ENCODE measurements around the gene SLC6A4. TPM values are rescaled to one million over a fixed set of nuclear protein-coding genes. Genes with fewer than 3 reads are reported as not detected.

SLC6A4 gene
- total and polyA plus RNA-seq, 4 donors: 0.05 to 0.70 TPM; not detected in 2

- Histone ChIP-seq H3K4me1 (ENCODE audit: control insufficient read depth in 4 of 4, insufficient read depth in 4 of 4, low read length in 3 of 4) (peaks cover 0 to 9% (median 2%) of the 10 kb centered on the region in 4 donors), H3K4me3 (ENCODE audit: low read depth in 1 of 3, low read length in 3 of 3) (no peak overlapping the region), H3K27ac (ENCODE audit: low read depth in 1 of 2, low read length in 2 of 2) (no peak overlapping the region), H3K9ac (ENCODE audit: low read depth in 1 of 2, low read length in 2 of 2) (no peak overlapping the region), H3K9me3 (ENCODE audit: control insufficient read depth in 4 of 4, low read length in 3 of 4) (no peaks in the 10 kb centered on the region), H3K27me3 (ENCODE audit: control insufficient read depth in 4 of 4, insufficient read depth in 4 of 4, low read length in 3 of 4) (no peaks in the 10 kb centered on the region), H3K36me3 (ENCODE audit: control insufficient read depth in 4 of 4, insufficient read depth in 3 of 4, low read depth in 1 of 4, low read length in 3 of 4) (peaks cover 0 to 5% (median 2%) of the 10 kb centered on the region in 4 donors)
- WGBS: 96% methylated on average over 5 of the region's 5 CpGs
- TF ChIP-seq NR2F2 (IDR thresholded peaks at IDR 0.05): no peak
- no peak for TF ChIP-seq HNF4A (conservative IDR thresholded peaks at IDR 0.05)
- TF ChIP-seq, protein P1, sequence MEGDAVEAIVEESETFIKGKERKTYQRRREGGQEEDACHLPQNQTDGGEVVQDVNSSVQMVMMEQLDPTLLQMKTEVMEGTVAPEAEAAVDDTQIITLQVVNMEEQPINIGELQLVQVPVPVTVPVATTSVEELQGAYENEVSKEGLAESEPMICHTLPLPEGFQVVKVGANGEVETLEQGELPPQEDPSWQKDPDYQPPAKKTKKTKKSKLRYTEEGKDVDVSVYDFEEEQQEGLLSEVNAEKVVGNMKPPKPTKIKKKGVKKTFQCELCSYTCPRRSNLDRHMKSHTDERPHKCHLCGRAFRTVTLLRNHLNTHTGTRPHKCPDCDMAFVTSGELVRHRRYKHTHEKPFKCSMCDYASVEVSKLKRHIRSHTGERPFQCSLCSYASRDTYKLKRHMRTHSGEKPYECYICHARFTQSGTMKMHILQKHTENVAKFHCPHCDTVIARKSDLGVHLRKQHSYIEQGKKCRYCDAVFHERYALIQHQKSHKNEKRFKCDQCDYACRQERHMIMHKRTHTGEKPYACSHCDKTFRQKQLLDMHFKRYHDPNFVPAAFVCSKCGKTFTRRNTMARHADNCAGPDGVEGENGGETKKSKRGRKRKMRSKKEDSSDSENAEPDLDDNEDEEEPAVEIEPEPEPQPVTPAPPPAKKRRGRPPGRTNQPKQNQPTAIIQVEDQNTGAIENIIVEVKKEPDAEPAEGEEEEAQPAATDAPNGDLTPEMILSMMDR (IDR thresholded peaks at IDR 0.05; ENCODE audit: low read depth, low read length, missing input control): no peak
- no peak for TF ChIP-seq JUND (IDR thresholded peaks at IDR 0.05)
- TF ChIP-seq ZBTB33 (IDR thresholded peaks at IDR 0.05): no peak
- no peak for TF ChIP-seq RXRA (IDR thresholded peaks at IDR 0.05)
- no peak for DNase-seq (ENCODE audit: low spot score)
Measured at GRCh38 chr17:30249460-30249859, 14.0 kb upstream of the SLC6A4 start.

DNA sequence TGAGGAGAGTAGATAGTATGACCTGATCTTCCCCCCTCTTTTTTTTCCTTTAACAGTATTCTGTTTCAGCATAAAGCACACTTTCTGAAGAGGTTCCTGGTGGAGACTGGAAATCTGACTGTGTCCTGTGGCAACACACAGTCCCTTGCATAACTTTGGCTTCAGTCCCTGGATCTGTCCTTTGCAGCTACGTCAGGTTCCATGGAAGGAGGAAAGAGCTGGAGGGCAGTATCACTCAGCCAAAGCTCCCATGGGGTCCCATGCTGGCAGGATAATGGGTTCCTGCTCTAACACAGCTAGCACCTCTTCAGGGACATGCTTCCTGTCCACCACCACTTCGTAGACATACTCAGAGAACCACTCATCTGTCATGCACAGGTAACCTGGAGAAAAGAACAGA lies 13.3 kb upstream of the SLC6A4 start:
- Histone ChIP-seq H3K9me3 (ENCODE audit: control insufficient read depth in 4 of 4, low read length in 3 of 4) (no peaks in the 10 kb centered on the region), H3K27ac (ENCODE audit: low read depth in 1 of 2, low read length in 2 of 2) (peak overlapping the region; percentile 31 to 35), H3K27me3 (ENCODE audit: control insufficient read depth in 4 of 4, insufficient read depth in 4 of 4, low read length in 3 of 4) (no peaks in the 10 kb centered on the region), H3K9ac (ENCODE audit: low read depth in 1 of 2, low read length in 2 of 2) (no peak overlapping the region), H3K36me3 (ENCODE audit: control insufficient read depth in 4 of 4, insufficient read depth in 3 of 4, low read depth in 1 of 4, low read length in 3 of 4) (peaks cover 0 to 5% (median 2%) of the 10 kb centered on the region in 4 donors), H3K4me1 (ENCODE audit: control insufficient read depth in 4 of 4, insufficient read depth in 4 of 4, low read length in 3 of 4) (peaks cover 0 to 9% (median 2%) of the 10 kb centered on the region in 4 donors), H3K4me3 (ENCODE audit: low read depth in 1 of 3, low read length in 3 of 3) (no peak overlapping the region)
- TF ChIP-seq SP1 (IDR thresholded peaks at IDR 0.05): no peak
- TF ChIP-seq, protein P2, sequence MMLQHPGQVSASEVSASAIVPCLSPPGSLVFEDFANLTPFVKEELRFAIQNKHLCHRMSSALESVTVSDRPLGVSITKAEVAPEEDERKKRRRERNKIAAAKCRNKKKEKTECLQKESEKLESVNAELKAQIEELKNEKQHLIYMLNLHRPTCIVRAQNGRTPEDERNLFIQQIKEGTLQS (IDR thresholded peaks at IDR 0.05): no peak
- TF ChIP-seq RXRA (IDR thresholded peaks at IDR 0.05): no peak
- no peak for TF ChIP-seq NR2F2 (IDR thresholded peaks at IDR 0.05)
- no peak for TF ChIP-seq FOXA1 (IDR thresholded peaks at IDR 0.05)
- peak; percentile 23 to 31 for TF ChIP-seq RAD21 (IDR thresholded peaks at IDR 0.05)
- TF ChIP-seq HNF4A (conservative IDR thresholded peaks at IDR 0.05): peak; percentile 34 to 49
- no peak for TF ChIP-seq HNF4G (IDR thresholded peaks at IDR 0.05)
- TF ChIP-seq REST (IDR thresholded peaks at IDR 0.05): no peak
- TF ChIP-seq, protein P1 (IDR thresholded peaks at IDR 0.05; ENCODE audit: low read depth, low read length, missing input control): no peak
- peak; percentile 20 for TF ChIP-seq YY1 (IDR thresholded peaks at IDR 0.05)
- no peak for TF ChIP-seq FOXA2 (IDR thresholded peaks at IDR 0.05)
- DNase-seq (ENCODE audit: low spot score): no peak
- WGBS: 60% methylated on average over 2 of the region's 2 CpGs

Data from liver (tissue), 9 donors.